Endometrial microvascular endothelial cells (primary cell): Measurements from ENCODE around the gene SH3GL1. TPM values are rescaled to one million over a fixed set of nuclear protein-coding genes. Genes with fewer than 3 reads are reported as not detected.

Experiments used
- in situ Hi-C: cut with HindIII; loops from 2 replicates; pipeline ENCODE4 v1.10.0; 2017; ENCODE audit warnings: low sequenced_read_pairs, low pct_unique_long_range_greater_than_20kb; ENCODE audit errors: inconsistent ontology term
- total RNA-seq: library from RNA; depleted of rRNA; stranded (reverse); fragments of >200 nt; gene quantifications from one replicate; pipeline ENCODE4 v1.2.3, GENCODE V29; 2015; ENCODE audit errors: inconsistent ontology term

The SH3GL1 gene
- total RNA-seq, 1 donor from 2014 or later = 128 TPM

- in situ Hi-C loops = no loop called here
Measured at GRCh38 chr19:4403005-4403761, 2.8 kb upstream of the SH3GL1 start.

GRCh38 chr19:4402171-4403004 lies 2.0 kb upstream of the SH3GL1 start, which contains the start of gene CHAF1A:
Gene CHAF1A, plus strand, starts transcription at chr19:4402640. Its CDS starts 123 bp downstream, at chr19:4402763.
- in situ Hi-C loops = no loop called here

GRCh38 chr19:4401769-4402170 lies 1.4 kb upstream of the SH3GL1 start:
- in situ Hi-C loops = no loop called here

- in situ Hi-C loops = no loop called here
Measured at GRCh38 chr19:4399812-4400134, 574 bp downstream of the SH3GL1 start.

- in situ Hi-C loops = no loop called here
Measured at GRCh38 chr19:4396949-4397783, 3.2 kb downstream of the SH3GL1 start.

- in situ Hi-C loops = no loop called here
Measured at GRCh38 chr19:4393947-4394590, 6.3 kb downstream of the SH3GL1 start.

GRCh38 chr19:4391701-4392483 lies 8.5 kb downstream of the SH3GL1 start:
- in situ Hi-C loops = no loop called here

- in situ Hi-C loops = no loop called here
Measured at GRCh38 chr19:4391306-4391693, 9.0 kb downstream of the SH3GL1 start.

GRCh38 chr19:4390567-4391305 lies 9.6 kb downstream of the SH3GL1 start:
- in situ Hi-C loops = no loop called here

- in situ Hi-C loops = no loop called here
Measured at GRCh38 chr19:4390017-4390566, 10.3 kb downstream of the SH3GL1 start.

- in situ Hi-C loops = no loop called here
Measured at GRCh38 chr19:4389511-4390016, 10.8 kb downstream of the SH3GL1 start.

- in situ Hi-C loops = no loop called here
Measured at GRCh38 chr19:4389064-4389375, 11.3 kb downstream of the SH3GL1 start.

GRCh38 chr19:4388337-4389063 lies 11.8 kb downstream of the SH3GL1 start:
- in situ Hi-C loops = no loop called here

- in situ Hi-C loops = no loop called here
Measured at GRCh38 chr19:4386041-4386782, 14.1 kb downstream of the SH3GL1 start.

GRCh38 chr19:4385291-4386040 lies 14.9 kb downstream of the SH3GL1 start:
- in situ Hi-C loops = no loop called here
